GM19239 (cell line): ENCODE results near the gene PPP1R16B.
A peak's percentile ranks its signal among the peaks of the same experiment; 100 is the strongest.

Experiments used
- DNase-seq: peaks from one replicate; pipeline ENCODE4 v3.0.0; 2011; ENCODE audit warnings: low spot score; ENCODE audit not compliant: insufficient read length
- FAIRE-seq: peaks from 2 replicates; lab custom pipeline; 2011; peaks lifted over from hg19 to GRCh38; lab: Jason Lieb, UNC

PPP1R16B gene

DNA sequence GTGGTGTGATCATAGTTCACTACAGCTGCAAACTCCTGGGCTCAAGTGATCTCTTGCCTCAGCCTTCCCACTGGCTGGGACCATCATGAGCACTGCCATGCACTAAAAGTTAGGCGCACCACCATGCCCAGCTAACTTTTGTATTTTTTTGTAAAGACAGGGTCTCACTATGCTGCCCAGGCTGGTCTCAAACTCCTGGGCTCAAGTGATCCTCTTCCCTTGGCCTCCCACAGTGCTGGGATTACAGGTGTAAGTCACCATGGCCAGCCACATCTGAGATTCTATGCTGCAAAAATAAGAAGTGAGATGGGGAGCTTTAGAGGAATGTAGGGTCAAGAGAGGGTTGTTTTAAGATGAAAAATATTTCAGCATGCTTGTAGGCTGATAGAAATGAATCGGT is 119.2 kb downstream of the PPP1R16B start:
- no peak for FAIRE-seq
- no peak for DNase-seq

DNA sequence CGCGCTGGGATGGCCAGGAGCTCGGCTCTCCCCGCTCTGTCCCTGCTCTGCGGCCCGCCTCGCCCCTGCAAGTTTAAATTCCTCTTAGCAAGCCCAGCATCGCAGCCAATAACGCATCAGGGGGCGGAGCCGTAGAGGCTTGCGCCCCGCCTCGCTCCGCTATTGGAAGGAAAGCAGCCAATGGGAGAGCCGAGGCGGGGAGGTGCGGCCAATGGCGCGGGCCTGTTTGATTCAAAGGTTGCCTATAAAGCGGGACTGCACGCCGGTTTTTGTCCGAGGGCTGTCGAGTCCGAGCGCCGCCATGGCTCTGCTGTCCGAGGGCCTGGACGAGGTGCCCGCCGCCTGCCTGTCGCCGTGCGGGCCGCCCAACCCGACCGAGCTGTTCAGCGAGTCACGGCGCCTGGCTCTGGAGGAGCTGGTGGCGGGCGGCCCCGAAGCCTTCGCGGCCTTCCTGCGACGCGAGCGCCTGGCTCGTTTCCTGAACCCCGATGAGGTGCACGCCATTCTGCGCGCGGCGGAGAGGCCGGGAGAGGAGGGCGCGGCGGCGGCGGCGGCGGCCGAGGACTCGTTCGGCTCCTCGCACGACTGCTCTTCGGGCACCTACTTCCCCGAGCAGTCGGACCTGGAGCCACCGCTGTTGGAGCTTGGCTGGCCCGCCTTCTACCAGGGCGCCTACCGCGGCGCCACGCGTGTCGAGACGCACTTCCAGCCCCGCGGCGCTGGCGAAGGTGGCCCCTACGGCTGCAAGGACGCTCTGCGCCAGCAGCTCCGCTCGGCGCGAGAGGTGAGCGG is 120.8 kb downstream of the PPP1R16B start, which contains the start of gene FAM83D:
Gene FAM83D, plus strand, starts transcription at position 276 of the 792 bp plus-strand sequence. Its CDS starts 26 bp downstream, at position 302.
- FAIRE-seq (peak; percentile 84), DNase-seq (peak; percentile 98)

GRCh38 chr20:38926934-38927616 is 121.6 kb downstream of the PPP1R16B start:
- FAIRE-seq (no peak), DNase-seq (peak; percentile 7)

GRCh38 chr20:38927902-38928578 is 122.5 kb downstream of the PPP1R16B start:
- FAIRE-seq (peak; percentile 49), DNase-seq (no peak)

GRCh38 chr20:38930242-38930569 is 124.7 kb downstream of the PPP1R16B start:
- DNase-seq (no peak), FAIRE-seq (no peak)

DNA sequence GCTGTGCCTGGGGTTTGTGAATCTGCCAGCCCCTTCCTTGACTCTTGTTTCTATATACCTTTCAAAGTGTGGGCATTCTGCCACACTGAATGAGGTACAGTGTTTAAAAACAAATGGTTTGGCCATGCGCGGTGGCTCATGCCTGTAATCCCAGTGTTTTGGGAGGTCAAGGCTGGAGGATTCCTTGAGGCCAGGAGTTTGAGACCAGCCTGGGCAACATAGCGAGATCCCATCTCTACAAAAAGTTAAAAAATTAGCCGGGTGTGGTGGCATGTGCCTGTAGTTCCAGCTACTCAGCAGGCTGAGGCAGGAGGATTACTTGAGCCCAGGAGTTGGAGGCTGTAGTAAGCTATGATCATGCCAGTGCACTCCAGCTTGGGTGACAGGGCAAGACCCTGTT is 126.5 kb downstream of the PPP1R16B start:
- no peak for FAIRE-seq

DNA sequence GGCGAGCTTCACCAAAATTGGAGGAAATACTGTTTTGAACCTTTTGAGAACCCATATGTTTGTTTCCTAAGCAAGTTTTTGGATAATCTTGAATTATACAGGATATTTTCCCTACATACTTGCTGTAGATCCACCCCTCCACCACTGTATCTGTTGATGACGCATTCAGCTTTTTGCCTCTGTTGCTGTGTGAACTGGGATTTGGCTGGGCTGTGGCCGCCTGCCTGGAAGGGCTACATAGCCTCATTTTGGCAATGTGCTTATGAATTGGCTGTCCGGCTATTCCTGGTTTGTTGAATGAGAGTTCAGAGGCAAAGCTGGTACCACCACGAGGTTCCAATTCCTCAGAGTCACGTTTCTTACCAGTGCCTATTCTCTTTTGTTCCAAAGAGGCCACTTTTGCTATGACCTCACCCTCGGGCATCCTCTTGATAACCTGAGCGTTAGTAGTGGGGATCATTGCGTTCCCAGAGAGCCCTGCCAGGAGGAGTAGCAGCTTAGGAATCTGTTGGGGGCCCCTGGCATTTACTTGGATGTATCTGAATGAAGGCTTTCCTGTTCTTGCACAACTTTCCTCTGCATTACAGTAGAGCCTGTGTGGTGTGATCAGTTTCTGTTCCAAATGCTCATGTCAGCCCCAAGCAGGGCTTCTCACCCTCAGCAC is 127.1 kb downstream of the PPP1R16B start:
- DNase-seq, result no peak
- FAIRE-seq, result no peak

More for the DNA sequence above, 126.5 kb downstream of the PPP1R16B start:
- DNase-seq, result no peak

- DNase-seq, result no peak
- FAIRE-seq, result no peak
These were observed 129.0 kb downstream of the PPP1R16B start for GRCh38 chr20:38934530-38934929.

GRCh38 chr20:38935285-38935684 is 129.8 kb downstream of the PPP1R16B start:
- DNase-seq (no peak), FAIRE-seq (no peak)

- FAIRE-seq (no peak), DNase-seq (no peak)
These were observed 130.5 kb downstream of the PPP1R16B start for GRCh38 chr20:38935967-38936407.

GRCh38 chr20:38937000-38937399 is 131.5 kb downstream of the PPP1R16B start:
- FAIRE-seq (no peak), DNase-seq (no peak)

- DNase-seq (no peak), FAIRE-seq (no peak)
These were observed 132.5 kb downstream of the PPP1R16B start for GRCh38 chr20:38937978-38938473.

DNA sequence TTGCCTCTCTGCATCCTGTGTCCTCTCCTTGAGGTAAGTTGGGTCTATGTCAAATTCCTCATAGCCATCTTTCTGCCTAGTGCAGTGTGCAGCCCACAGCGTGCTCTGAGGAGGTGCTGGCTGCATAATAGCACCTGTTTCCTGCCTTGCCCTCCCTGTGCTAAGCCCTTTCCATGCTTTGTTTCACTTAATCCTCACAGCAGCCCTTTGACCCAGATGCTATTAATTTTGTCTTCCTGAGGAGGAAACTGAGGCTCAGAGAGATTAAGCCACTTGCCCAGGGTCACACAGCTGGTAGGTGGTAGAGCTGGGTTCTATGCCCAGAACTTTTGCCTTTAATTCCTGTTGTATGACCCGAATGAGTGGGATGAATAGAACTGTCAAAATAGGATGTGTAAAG is 134.2 kb downstream of the PPP1R16B start:
- no peak for FAIRE-seq
- no peak for DNase-seq

DNA sequence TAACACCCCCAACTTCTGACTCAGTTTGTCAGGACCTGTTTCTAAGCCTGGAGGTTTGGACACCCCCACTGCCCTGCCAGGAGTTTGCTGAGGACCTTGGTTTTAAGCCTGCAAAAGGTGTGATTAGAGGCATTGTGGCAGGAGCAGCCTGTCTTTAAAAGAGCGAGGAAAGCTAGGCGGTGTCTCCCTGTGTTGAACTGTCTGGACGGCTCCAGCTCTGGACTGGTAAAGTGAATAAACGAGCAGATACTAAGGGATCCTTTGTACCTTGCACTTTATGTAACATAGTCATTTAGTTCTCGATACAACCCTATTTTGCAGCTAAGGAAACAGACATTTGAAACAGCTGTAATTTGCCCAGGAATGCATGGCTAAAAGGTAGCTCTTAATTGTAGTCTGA is 135.1 kb downstream of the PPP1R16B start:
- FAIRE-seq (no peak), DNase-seq (no peak)

- no peak for DNase-seq
- FAIRE-seq, result no peak
These were observed 136.4 kb downstream of the PPP1R16B start for GRCh38 chr20:38941726-38942389.

- no peak for DNase-seq
These were observed 139.5 kb downstream of the PPP1R16B start for GRCh38 chr20:38945012-38945411.

DNA sequence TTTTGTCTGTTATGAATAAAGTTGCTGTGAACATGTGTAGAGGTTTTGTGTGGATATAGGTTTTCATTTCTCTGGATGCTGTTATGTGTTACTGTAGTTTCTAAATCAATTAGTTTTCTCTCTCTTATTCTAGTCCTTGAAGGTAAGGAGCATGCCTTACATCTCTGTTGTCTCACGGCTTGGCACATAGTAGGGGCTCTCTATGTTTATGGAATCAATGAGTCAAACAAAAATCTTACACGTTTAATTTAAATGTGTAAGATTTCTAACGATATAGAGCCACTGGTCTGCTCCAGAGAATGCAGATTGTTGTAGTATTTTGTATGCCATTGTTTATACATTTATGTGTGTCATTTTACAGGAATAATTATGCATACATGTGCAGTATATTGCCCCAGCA is 141.3 kb downstream of the PPP1R16B start:
- DNase-seq, result no peak
- no peak for FAIRE-seq

More at GRCh38 chr20:38945012-38945411, 139.5 kb downstream of the PPP1R16B start:
- FAIRE-seq, result no peak

DNA sequence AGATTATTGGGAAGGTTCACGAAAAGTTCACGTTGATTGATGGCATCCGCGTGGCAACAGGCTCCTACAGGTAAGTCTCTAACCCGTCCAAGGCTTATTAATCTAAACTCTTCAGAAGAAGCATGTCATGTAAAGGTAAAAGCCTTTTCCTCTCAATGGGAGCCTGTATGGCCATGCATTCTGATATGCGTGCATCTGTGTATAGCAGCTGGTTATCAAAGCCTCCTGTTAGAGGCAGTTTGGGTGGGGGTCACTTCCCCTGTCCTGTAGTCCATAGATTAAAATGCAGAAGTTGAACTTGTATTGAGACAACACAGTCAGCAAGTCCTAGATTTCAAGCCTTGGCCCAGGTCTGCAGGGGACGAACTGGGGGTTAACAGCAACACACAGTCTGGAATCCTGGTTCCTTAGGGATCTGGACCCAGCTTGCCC is 142.4 kb downstream of the PPP1R16B start:
- FAIRE-seq (no peak), DNase-seq (no peak)

GRCh38 chr20:38950254-38950653 is 144.8 kb downstream of the PPP1R16B start:
- FAIRE-seq, result no peak

GRCh38 chr20:38951611-38952010 is 146.1 kb downstream of the PPP1R16B start:
- FAIRE-seq, result no peak
- DNase-seq, result no peak

More at GRCh38 chr20:38950254-38950653, 144.8 kb downstream of the PPP1R16B start:
- no peak for DNase-seq
